Activated CD4-positive, alpha-beta T cell treated with anti-CD3 and anti-CD28 coated beads for 4 hours (primary cell): Measurements from ENCODE around the gene PSMC6.
"Not testable (repeated sequence)": the region's sequence is repeated elsewhere in the genome, so short reads cannot be mapped to it uniquely, and the experiment has no call there.

Source experiments
- DNase-seq, 2 donors: peaks; one replicate each; pipeline ENCODE4 v3.0.0-alpha.2; 2020

The PSMC6 gene

DNA sequence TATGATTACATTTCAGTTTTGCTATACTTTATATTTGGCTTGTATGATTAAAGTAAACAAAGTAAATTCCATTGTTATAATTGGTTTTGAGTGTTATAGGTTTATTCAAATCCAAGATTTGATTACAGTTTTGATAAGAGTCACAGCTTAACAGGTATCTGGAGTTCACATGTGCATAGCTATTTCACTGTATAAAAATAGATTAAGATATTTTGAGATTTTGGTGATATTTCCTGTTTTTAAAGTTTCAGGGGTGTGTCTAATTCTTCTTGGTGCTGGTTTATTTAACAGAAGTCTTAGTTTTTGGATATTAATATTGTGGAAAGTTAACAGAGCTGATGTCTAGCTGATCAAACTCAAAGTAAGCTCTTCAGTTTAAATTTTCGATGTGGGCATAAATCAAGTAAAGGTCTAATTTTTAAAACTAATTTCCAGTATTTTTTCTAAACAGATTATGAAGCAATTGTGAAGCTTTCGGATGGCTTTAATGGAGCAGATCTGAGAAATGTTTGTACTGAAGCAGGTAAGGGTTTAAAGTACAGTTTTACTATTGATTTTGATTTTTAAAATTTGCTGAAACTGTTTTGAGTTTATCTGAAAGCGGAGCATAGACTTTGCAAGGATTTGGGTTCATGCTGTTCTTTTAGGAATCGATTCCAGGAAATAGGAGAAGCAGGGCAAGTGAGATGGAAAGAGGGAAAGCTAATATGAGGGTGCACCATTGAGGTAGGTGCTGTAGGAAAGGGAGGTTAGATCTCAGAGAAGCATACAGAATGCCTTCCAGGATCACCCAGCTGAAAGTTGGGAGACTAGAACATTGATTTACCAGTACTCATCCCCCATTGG lies 16.7 kb downstream of the PSMC6 start:
- DNase-seq = no peak

DNA sequence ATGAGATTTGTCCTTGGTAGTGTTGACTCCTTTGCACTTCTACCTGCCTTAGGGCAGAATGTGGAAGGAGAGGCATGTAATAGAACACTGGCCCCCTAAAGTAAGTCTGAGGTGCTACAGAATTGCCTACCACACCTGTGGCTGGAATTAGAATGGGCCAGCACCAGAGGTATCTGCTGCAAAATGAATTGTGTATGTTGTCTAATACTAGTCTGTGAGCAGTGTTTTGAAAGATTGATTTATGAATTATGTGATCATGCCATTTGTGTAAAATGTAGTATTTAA lies 17.3 kb downstream of the PSMC6 start:
- DNase-seq = no peak

GRCh38 chr14:52727509-52727908 lies 20.5 kb downstream of the PSMC6 start:
- not testable (repeated sequence) for DNase-seq

GRCh38 chr14:52729035-52729434 lies 22.0 kb downstream of the PSMC6 start:
- DNase-seq = not testable (repeated sequence)

DNA sequence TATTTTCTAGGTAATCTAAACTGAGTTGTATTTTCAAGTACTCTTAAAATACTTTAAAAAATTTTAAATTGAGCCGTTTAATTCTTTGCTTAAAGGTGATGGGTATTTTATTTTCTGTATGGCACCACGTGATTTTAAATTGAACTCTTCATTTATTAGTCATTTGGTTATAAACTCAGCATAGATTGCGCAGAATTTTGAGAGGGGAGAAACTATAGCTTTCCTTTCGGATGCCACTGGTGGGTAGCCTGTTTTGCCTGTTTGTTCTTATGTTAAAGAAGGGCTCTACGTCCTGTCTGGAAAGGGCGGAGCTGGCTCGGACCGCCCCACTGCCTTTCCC lies 22.6 kb downstream of the PSMC6 start:
- no peak for DNase-seq

GRCh38 chr14:52729925-52730708 lies 23.1 kb downstream of the PSMC6 start, which contains the start of gene STYX:
TSS of gene STYX (plus strand) at chr14:52730166. CDS start at chr14:52730475, 309 bp downstream.
- peak; percentile 98 to 99 for DNase-seq

- DNase-seq = no peak
These were observed 23.7 kb downstream of the PSMC6 start for GRCh38 chr14:52730709-52731111.

DNA sequence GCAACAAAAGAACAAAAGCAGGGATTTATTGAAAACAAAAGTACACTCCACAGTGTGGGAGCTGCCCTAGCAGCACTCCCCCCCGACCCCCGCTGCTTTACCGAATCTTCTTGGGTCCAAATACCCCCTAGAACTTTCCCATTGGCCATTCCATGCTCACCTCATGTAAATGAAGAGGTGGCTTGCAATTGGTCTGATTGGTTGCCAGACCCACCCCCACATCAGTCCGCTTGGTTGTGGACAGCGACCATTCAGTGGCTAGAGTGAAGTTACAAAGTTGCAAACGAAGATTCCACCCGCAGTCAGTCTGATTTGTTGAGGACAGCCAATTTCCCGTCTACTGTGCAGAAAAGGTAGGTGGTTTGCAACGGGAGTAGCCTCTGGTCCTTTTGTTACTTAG lies 26.8 kb downstream of the PSMC6 start:
- DNase-seq = no peak

DNA sequence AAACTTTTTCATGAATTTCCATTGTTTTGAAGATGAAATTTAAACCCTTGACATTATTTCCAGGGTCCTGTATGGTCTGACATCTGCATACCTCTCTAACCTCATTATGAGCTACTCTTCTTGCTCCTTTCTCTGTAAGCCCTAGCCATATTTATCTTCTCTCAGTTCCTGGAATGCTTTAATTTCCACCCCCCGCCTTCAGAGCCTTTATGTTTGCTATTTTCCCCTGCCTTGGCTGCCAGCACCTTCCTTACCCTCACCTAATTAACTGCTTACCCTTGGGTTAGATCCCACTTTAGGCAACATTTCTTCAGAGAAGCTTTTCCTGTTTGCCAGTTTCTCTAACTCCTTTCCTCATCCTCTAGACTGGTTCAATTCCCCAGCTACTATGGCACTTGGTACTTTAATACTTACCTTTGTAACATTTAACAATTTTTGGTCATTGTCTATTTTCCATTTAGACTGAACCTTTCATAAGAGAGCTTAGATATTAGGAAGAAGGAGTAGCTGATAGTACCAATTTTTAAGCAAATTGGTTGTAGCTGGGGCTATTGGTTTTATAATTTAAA lies 29.0 kb downstream of the PSMC6 start:
- DNase-seq = no peak

DNA sequence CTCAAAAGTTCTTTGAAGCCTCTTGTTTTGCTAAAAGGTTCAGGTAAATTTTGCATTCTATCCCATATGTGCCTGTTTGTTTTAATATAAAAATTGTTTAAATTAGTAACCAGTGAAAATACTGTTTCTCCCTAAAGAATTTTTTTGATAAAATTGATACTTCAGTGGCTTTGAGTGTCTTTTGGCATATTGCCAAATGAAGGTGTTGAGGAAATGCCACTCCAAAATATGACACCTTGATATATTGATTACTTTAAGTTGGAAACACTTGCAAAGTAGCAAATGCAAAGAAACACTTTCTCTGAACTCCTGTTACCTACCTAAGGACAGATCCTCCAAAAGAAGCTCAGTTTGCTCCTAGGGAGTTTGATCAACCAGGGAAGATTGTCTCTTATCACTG lies 31.4 kb downstream of the PSMC6 start:
- DNase-seq = no peak

- DNase-seq = no peak
These were observed 33.8 kb downstream of the PSMC6 start for GRCh38 chr14:52740751-52741150.

DNA sequence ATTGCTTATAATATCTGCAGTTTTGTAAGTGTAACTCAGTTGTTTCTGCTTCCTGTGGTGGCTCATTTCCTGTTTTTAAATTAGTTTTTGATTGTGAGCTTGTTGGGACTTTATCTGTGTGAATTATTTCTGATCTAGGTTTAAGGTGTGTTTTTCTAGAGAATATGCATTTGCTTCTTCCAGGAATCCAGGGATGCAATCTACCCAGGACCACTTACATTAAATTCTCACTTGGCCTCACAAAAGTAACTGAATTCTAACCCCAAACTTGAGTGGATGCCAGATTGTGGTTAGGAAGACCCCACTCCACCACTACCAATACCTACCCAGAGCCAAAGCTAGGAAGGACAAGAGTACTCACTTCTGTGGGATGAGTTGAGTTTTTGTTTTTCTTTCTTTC lies 34.9 kb downstream of the PSMC6 start:
- no peak for DNase-seq

DNA sequence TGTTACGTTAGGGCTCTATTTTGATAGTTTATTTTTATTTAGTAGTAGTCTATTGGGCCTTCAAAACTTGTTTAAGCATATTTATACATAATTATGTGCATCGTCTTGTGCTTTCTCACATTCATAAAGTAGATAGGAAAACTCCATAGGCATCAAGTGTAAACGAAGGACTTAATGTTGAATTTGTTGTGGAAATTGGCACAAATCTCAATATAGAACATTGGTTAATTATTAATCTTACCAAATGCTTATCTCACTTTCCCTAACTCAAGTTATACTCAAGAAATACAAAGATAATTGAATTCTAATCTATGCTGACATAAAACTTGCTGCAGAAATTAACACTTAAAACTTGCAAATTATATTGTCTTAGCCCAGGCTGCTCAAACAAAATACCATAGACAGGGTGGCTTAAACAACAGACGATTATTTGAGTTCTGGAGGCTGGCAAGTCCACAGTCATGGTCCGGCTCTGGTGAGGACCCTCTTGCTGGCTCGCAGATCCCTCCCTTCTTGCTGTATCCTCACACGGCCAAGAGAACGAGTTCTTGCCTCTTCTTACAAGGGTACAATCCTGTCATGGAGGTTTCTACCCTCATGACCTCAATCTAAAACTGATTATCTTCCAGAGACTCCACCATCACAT lies 41.8 kb downstream of the PSMC6 start:
- no peak for DNase-seq

GRCh38 chr14:52755607-52756316 lies 48.8 kb downstream of the PSMC6 start:
- no peak for DNase-seq

GRCh38 chr14:52759145-52759544 lies 52.1 kb downstream of the PSMC6 start:
- no peak for DNase-seq

DNA sequence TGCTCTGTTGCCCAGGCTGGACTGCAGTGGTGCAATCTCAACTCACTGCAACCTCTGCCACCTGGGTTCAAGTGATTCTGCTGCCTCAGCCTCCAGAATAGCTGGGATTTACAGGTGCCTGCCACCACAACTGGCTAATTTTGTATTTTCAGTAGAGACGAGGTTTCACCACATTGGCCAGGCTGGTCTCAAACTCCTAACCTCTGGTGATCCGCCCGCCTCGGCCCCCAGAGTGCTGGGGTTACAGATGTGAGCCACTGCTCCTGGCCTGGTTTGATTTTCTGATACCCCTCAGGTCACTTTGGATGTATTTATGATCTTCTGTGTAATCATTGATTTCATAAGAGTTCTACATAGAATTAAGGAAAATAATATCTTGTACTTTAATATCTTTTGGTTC lies 55.9 kb downstream of the PSMC6 start:
- DNase-seq = not testable (repeated sequence)

DNA sequence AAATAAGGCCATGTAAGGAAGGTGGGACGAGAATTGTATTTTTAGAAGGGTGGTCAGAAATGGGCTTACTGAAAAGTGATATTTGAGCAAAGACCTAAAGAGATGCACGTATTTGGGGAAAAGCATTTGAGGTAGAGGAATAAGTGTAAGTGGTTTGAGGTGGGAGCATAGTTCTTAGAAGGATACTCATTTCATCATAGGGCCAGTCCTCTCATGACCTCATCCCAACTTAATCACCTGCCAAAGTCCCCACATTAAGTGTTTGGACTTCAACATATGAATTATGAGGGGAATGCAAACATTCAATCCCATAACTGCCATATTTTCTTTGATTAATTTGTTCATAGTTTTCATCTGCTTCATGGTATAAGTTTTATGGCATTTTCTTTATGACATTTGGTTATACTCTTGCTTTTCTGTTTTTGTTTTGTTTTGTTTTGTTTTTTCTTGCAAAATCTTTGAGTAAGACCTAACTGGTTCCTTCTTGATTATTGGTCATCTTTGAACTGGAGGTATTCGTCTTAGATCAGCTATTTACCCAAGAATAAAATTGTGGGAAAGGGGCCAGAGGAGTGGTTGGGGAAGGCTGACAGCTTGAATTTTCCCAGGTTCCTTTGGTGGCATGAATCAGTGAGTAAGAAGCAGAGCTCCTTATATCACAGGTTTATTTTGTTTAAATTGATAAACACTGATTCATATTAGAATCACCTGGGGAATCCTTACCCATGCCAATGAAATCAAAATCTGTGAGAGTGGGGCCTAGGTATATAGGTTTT lies 60.2 kb downstream of the PSMC6 start:
- no peak for DNase-seq

DNA sequence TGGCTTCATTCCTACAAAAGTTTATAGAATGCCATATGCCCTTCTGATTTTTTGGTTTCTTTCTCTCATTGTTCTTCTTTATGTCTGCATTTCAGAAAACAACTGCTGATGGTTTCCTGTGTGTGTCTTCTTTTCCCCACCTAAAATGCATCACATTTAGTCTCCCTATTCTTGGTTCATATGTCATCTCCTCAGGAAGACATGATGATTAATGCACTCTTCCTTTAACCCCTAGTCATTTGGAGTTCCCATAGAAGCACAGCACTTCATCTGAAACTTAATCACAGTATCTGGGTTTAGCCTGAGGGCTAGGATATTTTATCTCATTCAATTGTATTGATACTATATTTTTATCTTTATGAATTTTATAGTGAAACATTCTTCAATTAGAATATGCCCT lies 62.9 kb downstream of the PSMC6 start:
- DNase-seq = no peak

DNA sequence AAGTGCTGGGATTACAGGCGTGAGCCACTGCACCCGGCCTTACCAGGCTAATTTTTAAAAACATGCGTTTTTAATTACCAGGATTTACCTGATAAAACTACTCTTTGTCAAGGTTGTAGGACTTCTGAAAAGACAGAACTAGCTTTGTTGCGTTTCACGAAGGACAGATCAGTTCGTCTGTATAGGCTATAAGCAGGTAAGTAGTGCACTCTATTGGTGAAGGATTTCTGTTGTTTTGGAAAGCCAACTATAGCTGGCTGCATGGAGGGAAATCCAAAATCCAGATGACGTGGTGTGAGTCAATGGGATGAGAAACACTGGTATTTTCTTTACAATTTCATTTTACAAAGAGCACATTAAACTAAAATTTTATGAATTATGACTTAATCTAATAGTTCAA lies 69.8 kb downstream of the PSMC6 start:
- DNase-seq = no peak
